GM12878 (cell line): ENCODE data around the gene COBLL1. TPM values are rescaled to one million over a fixed set of nuclear protein-coding genes. Genes with fewer than 3 reads are reported as not detected.

Source experiments
- ATAC-seq: fragments of 200-7000 bp; cut with Tn5 transposase; 3 replicates; pipeline ENCODE4 v1.9.1; 2020; ENCODE audit warnings: mild to moderate bottlenecking, moderate library complexity
- BruUV-seq: library from RNA; stranded (reverse); fragments of 400-500 nt; replicated peaks from 2 replicates; lab custom pipeline; 2021; lab: Mats Ljungman, UMichigan
- CTCF ChIA-PET: fragments of 300-600 bp; sonication (Branson Sonifier 250); formaldehyde crosslinking; extraction: SDS; loops from one replicate; lab custom pipeline; 2021; ENCODE audit warnings: inconsistent platforms; lab: Yijun Ruan, JAX
- POLR2A ChIA-PET: fragments of 350-600 bp; formaldehyde crosslinking; extraction: SDS; loops from one replicate; lab custom pipeline; 2021; ENCODE audit warnings: inconsistent platforms; lab: Charles Lee
- RAD21 ChIA-PET: fragments of 300-600 bp; sonication (Branson Sonifier 250); formaldehyde crosslinking; loops from one replicate; lab custom pipeline; 2023; ENCODE audit warnings: antibody characterized with exemption; ENCODE audit not compliant: unreplicated experiment; lab: Charles Lee
- SMC1A ChIA-PET: fragments of 300-600 bp; sonication (Branson Sonifier 250); formaldehyde crosslinking; loops from one replicate; lab custom pipeline; 2023; ENCODE audit not compliant: unreplicated experiment, uncharacterized antibody; lab: Charles Lee
- DNase-seq: peaks from one replicate; pipeline ENCODE4 v3.0.0-alpha.2; 2011; ENCODE audit warnings: low read depth, low spot score
- FAIRE-seq: peaks from 3 replicates; lab custom pipeline; 2011; peaks lifted over from hg19 to GRCh38; lab: Jason Lieb, UNC
- H2AFZ ChIP-seq: 2 replicates; pipeline ENCODE4 v1.6.0; 2011; ENCODE audit warnings: low read depth, low read length, control low read depth; ENCODE audit not compliant: control insufficient read depth
- H3K27ac ChIP-seq: 2 replicates; pipeline ENCODE4 v1.5.1; 2011; ENCODE audit warnings: control low read depth; ENCODE audit not compliant: control insufficient read depth, insufficient read depth
- H3K27me3 ChIP-seq, 2 experiments: replicated peaks in 1 of 2; 2 replicates each; pipeline versions ENCODE4 v1.6.0 to v1.6.1; 2011; ENCODE audit warnings: low read length in 1 of 2; ENCODE audit not compliant: control insufficient read depth in 2 of 2, insufficient read depth in 2 of 2
- H3K36me3 ChIP-seq, 2 experiments: 2 replicates each; pipeline ENCODE4 v1.5.1; 2011; ENCODE audit warnings: low read length in 1 of 2; ENCODE audit not compliant: control insufficient read depth in 2 of 2, insufficient read depth in 2 of 2
- H3K4me1 ChIP-seq: 2 replicates; pipeline ENCODE4 v1.6.1; 2011; ENCODE audit warnings: mild to moderate bottlenecking, low read length, moderate library complexity, mixed read lengths; ENCODE audit not compliant: control insufficient read depth, insufficient read depth
- H3K4me2 ChIP-seq: 2 replicates; pipeline ENCODE4 v1.6.0; 2011; ENCODE audit warnings: control low read depth; ENCODE audit not compliant: control insufficient read depth, insufficient read depth
- H3K4me3 ChIP-seq: fragments of 200-600 bp; sonication (generic); 2 replicates; pipeline ENCODE4 v1.5.1; 2016
- H3K79me2 ChIP-seq: 2 replicates; pipeline ENCODE4 v1.6.0; 2011; ENCODE audit warnings: low read length; ENCODE audit not compliant: control insufficient read depth, insufficient read depth
- H3K9ac ChIP-seq: 2 replicates; pipeline ENCODE4 v1.8.0; 2011; ENCODE audit warnings: low read length, control low read depth, mixed read lengths; ENCODE audit not compliant: control insufficient read depth, insufficient read depth
- H3K9me3 ChIP-seq: replicated peaks from 3 replicates; pipeline ENCODE4 v1.5.1; 2011; ENCODE audit warnings: mild to moderate bottlenecking, low read length; ENCODE audit not compliant: control insufficient read depth, insufficient read depth
- H4K20me1 ChIP-seq: 2 replicates; pipeline ENCODE4 v1.6.0; 2011; ENCODE audit not compliant: control insufficient read depth, insufficient read depth
- BHLHE40 ChIP-seq, 2 experiments: fragments of 450-650 bp in 1 of 2; IDR thresholded peaks; 2 replicates each; pipeline ENCODE4 v1.6.1; 2011 to 2017; ENCODE audit warnings: low read depth in 2 of 2, borderline replicate concordance in 1 of 2, improper control_type of control experiment in 1 of 2, low read length in 1 of 2, mild to moderate bottlenecking in 1 of 2
- BRCA1 ChIP-seq: IDR thresholded peaks from 2 replicates; pipeline ENCODE4 v1.6.1; 2011; ENCODE audit warnings: low read depth, low read length, improper control_type of control experiment
- CUX1 ChIP-seq: IDR thresholded peaks from 2 replicates; pipeline ENCODE4 v1.6.1; 2012; ENCODE audit warnings: improper control_type of control experiment, low read depth, low read length; ENCODE audit not compliant: insufficient replicate concordance
- ETV6 ChIP-seq, 2 experiments: fragments of 450-650 bp in 1 of 2; IDR thresholded peaks in 1 of 2; conservative IDR thresholded peaks in 1 of 2; 2 replicates each; pipeline ENCODE4 v1.6.1; 2014; ENCODE audit warnings: antibody characterized with exemption in 1 of 2, borderline replicate concordance in 1 of 2, low read depth in 1 of 2, mild to moderate bottlenecking in 1 of 2, moderate library complexity in 1 of 2
- GABPA ChIP-seq: IDR thresholded peaks from 2 replicates; pipeline ENCODE4 v1.6.1; 2014; ENCODE audit warnings: antibody characterized with exemption, low read depth, mild to moderate bottlenecking, inconsistent platforms
- HCFC1 ChIP-seq: fragments of 150-350 bp; IDR thresholded peaks from 2 replicates; pipeline ENCODE4 v1.6.1; 2014; ENCODE audit warnings: low read length
- HDGF ChIP-seq: fragments of 450-650 bp; IDR thresholded peaks from 2 replicates; pipeline ENCODE4 v1.6.1; 2016; ENCODE audit warnings: antibody characterized with exemption
- MEF2A ChIP-seq: IDR thresholded peaks from 2 replicates; pipeline ENCODE4 v1.6.1; 2011; ENCODE audit warnings: low read depth, mild to moderate bottlenecking, low read length, moderate library complexity; ENCODE audit not compliant: insufficient read depth
- MEF2B ChIP-seq: fragments of 450-650 bp; IDR thresholded peaks from 2 replicates; pipeline ENCODE4 v1.6.1; 2018; ENCODE audit warnings: mild to moderate bottlenecking, moderate library complexity; ENCODE audit not compliant: partially characterized antibody, poor library complexity, severe bottlenecking
- MTA2 ChIP-seq: fragments of 450-650 bp; IDR thresholded peaks from 2 replicates; pipeline ENCODE4 v1.6.1; 2016; ENCODE audit warnings: low read depth, mild to moderate bottlenecking, moderate library complexity
- MYB ChIP-seq: fragments of 150-350 bp; IDR thresholded peaks from 2 replicates; pipeline ENCODE4 v1.6.1; 2014; ENCODE audit warnings: mild to moderate bottlenecking, low read depth, low read length, borderline replicate concordance
- MYC ChIP-seq: IDR thresholded peaks from 2 replicates; pipeline ENCODE4 v1.6.1; 2011; ENCODE audit warnings: mild to moderate bottlenecking, low read length, moderate library complexity, inconsistent platforms; ENCODE audit not compliant: insufficient read depth, insufficient replicate concordance, insufficient read length, severe bottlenecking
- RBBP5 ChIP-seq: fragments of 200-600 bp; sonication (generic); conservative IDR thresholded peaks from 2 replicates; pipeline ENCODE4 v1.6.1; 2016
- RELA ChIP-seq: fragments of 450-650 bp; IDR thresholded peaks from 2 replicates; pipeline ENCODE4 v1.8.0; 2014; ENCODE audit warnings: borderline replicate concordance; ENCODE audit not compliant: partially characterized antibody
- RFX5 ChIP-seq: IDR thresholded peaks from 2 replicates; pipeline ENCODE4 v1.6.1; 2011; ENCODE audit warnings: low read depth, low read length, improper control_type of control experiment
- SPI1 ChIP-seq: IDR thresholded peaks from 2 replicates; pipeline ENCODE4 v1.6.1; 2011; ENCODE audit warnings: low read depth, mild to moderate bottlenecking, low read length, moderate library complexity, borderline replicate concordance; ENCODE audit not compliant: insufficient read depth
- ZNF217 ChIP-seq: fragments of 450-650 bp; IDR thresholded peaks from 2 replicates; pipeline ENCODE4 v1.6.1; 2017; ENCODE audit warnings: antibody characterized with exemption, mild to moderate bottlenecking
- ZNF622 ChIP-seq: fragments of 450-650 bp; IDR thresholded peaks from 2 replicates; pipeline ENCODE4 v1.6.1; 2017; ENCODE audit warnings: mild to moderate bottlenecking, inconsistent platforms
- WGBS: methylation state at CpG from one replicate; pipeline ENCODE4 v1.1.6; 2016; ENCODE audit warnings: low lambda C conversion rate; ENCODE audit not compliant: insufficient replicate concordance, insufficient coverage; ENCODE audit errors: missing lambda C conversion rate; 5-methylcytosine and 5-hydroxymethylcytosine counted together
- in situ Hi-C: fragments of 300-500 bp; cut with MboI; formaldehyde crosslinking; loops from 9 replicates; pipeline ENCODE4 v1.14.3; 2018; ENCODE audit warnings: mixed read lengths
- intact Hi-C: fragments of 100-400 bp; cut with micrococcal nuclease; formaldehyde crosslinking; loops from one replicate; pipeline ENCODE4 v1.14.2; 2022; ENCODE audit not compliant: unreplicated experiment
- polyA plus RNA-seq, 11 experiments: library from polyadenylated mRNA; depleted of rRNA in 4 of 11; unstranded in 6 of 11; stranded (reverse) in 5 of 11; fragments of >200 nt; fragmentation: Nextera tagmentation in 4 of 11; fragmentation: Illumina TruSeq in 1 of 11; extraction: Ambion mirVana in 4 of 11; extraction: Trizol in 1 of 11; gene quantifications; 1 replicate in 1 of 11; 2 replicates in 10 of 11; pipeline versions ENCODE4 v1.2.1 to v1.2.3, GENCODE V29; 2011 to 2016; ENCODE audit warnings: inconsistent platforms in 2 of 11, missing spikeins in 2 of 11, low read depth in 1 of 11
- total RNA-seq, 4 experiments: library from RNA; depleted of rRNA in 3 of 4; stranded (reverse); fragments of >200 nt in 3 of 4; fragmentation: Illumina TruSeq in 1 of 4; extraction: Trizol in 1 of 4; gene quantifications; 2 replicates each; pipeline versions ENCODE4 v1.2.1 to v1.2.3, GENCODE V29; 2013 to 2021

The COBLL1 gene
- total and polyA plus RNA-seq, 10 of the 15 experiments (the other 5 are each of a cell fraction or from before 2014, with no cell fraction given) = 0.46 TPM; not detected in 9

GRCh38 chr2:164714471-164714870 is 127.2 kb downstream of the COBLL1 start:
- Histone ChIP-seq H3K9me3 (no peaks in the 10 kb centered on the region), H3K27ac (no peak overlapping the region), H3K4me1 (no peaks in the 10 kb centered on the region), H3K36me3 (no peaks in the 10 kb centered on the region), H3K79me2 (no peaks in the 10 kb centered on the region), H2AFZ (no peak overlapping the region), H4K20me1 (no peaks in the 10 kb centered on the region), H3K4me3 (no peak overlapping the region), H3K27me3 (no peaks in the 10 kb centered on the region), H3K9ac (no peak overlapping the region), H3K4me2 (no peak overlapping the region)
- no TSS peak for BruUV-seq
- in situ Hi-C loops (no loop called here), intact Hi-C loops (loop anchor here (10.0 kb wide), 1 partner anchor 1540 kb away; no protein-coding TSS in a partner anchor)
- 10% methylated on average over 1 of the region's 1 CpG for WGBS
- ChIA-PET CTCF (interaction anchor here (0.7 kb wide), 1 partner anchor 9 kb away, joined by 5 read pairs; no protein-coding TSS in a partner anchor), SMC1A (interaction anchor here (0.6 kb wide), 1 partner anchor 24 kb away, joined by 3 read pairs; no protein-coding TSS in a partner anchor), POLR2A (no interaction called here), RAD21 (no interaction called here)
- DNase-seq = no peak
- ATAC-seq = no peak
- TF ChIP-seq MEF2A = no peak
- TF ChIP-seq GABPA = no peak
- no peak for TF ChIP-seq HDGF
- TF ChIP-seq RBBP5 = no peak
- no peak for TF ChIP-seq MEF2B
- TF ChIP-seq RELA = no peak
- TF ChIP-seq SPI1 = no peak
- TF ChIP-seq CUX1 = no peak
- no peak for TF ChIP-seq RFX5
- no peak for TF ChIP-seq MYC
- TF ChIP-seq BHLHE40 (IDR thresholded peaks at IDR 0.05; ENCODE audit: borderline replicate concordance in 1 of 2, low read depth in 2 of 2, low read length in 1 of 2) = no peak
- TF ChIP-seq ETV6 (conservative IDR thresholded peaks at IDR 0.05 in 1 of 2, IDR thresholded peaks at IDR 0.05 in 1 of 2; ENCODE audit: borderline replicate concordance in 1 of 2, low read depth in 1 of 2) = no peak
- no peak for TF ChIP-seq MYB
- TF ChIP-seq BRCA1 = no peak
- no peak for TF ChIP-seq ZNF217
- no peak for TF ChIP-seq MTA2
- no peak for TF ChIP-seq HCFC1
- TF ChIP-seq ZNF622 = no peak
- FAIRE-seq = no peak
